ENCODE data around the gene PROX2. TPM values are rescaled to one million over a fixed set of nuclear protein-coding genes. Genes with fewer than 3 reads are reported as not detected.

PROX2 gene
- total RNA-seq: not detected in 2 replicates

GRCh38 chr14:74875941-74876913 is at the start of gene PROX2:
PROX2 (minus strand) TSS chr14:74876145; CDS start chr14:74863834, 12,311 bp downstream.

DNA sequence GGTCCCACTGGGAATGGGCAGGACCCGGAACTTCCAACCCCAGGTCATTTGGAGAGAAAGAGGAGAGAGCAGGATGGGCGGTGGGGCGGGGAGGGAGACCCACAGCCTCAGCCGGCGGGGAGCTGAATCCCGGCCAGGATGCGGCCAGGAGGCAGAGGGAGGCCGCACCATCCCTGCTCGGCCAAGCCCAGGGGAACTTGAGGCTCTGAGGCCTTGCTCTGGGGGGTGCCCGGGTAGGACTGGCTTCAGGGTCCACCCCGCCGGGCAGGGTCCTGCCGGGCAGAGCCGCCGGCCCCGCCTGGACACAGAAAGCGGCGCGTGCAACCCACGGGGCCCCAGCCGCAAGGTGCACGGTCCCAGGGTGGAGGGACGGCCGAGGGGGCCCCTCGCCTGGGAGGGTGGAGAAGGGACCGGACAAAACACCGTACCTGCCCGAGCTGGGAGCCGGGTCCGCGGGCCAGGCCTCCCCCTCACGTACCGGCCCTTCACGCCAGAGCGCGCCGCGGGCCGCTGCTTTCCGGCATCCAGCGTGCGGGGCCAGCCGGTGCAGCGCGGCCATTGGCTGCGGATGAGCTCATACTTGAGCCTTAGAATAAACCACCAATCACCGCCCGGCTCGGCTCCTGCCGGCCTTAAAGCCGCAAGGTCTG is 46.9 kb upstream of the PROX2 start, which contains the start of gene RPS6KL1:
TSS of gene RPS6KL1 (minus strand) at position 509 of the 650 bp plus-strand sequence. CDS start 1,719 bp downstream, outside the sequence.

DNA sequence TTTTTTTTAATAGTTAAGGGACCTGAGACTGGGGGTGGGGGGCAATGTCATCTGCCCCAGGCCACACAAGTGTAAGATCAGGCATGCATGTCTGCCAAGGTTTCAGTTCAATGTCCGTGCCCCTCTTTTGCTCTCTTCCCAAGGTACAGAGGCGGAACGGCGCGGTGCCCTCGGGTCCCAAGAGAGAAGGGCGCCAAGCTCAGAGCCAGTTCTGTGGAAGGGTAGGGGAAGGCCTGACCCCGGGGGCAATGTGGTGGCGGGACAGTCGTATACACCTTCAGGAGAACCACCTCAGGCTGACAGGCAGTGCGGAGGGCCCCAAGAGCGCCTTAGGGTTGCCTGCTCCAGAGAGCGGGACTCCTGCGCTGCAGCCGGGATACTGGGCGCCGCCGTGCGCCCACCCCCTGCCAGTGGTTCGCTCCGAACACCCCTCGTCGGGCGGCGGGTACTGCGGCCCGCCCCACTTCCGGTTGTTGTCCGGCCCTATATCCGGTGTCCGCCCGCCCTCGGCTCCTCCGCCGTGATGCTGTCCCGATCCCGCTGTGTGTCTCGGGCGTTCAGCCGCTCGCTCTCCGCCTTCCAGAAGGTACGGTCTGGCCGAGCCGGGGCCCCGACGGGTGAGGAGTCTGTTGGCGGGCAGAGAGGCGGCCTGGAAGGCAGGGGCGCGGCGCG is 5.6 kb upstream of the PROX2 start, which contains the start of gene DLST:
TSS of gene DLST (plus strand) at position 486 of the 672 bp plus-strand sequence. CDS start at position 524, 38 bp downstream.

Other genes starting within 250 kb of the PROX2 start
- 14.7 and 18.5 TPM in 2 replicates for gene AREL1, start 163.1 kb downstream of the PROX2 start, total RNA-seq
- 21.0 and 28.7 TPM in 2 replicates for gene FCF1, start 163.0 kb downstream of the PROX2 start, total RNA-seq
- gene YLPM1, start 112.8 kb downstream of the PROX2 start, total RNA-seq: 19.0 and 26.5 TPM in 2 replicates
- gene DLST, start 5.8 kb upstream of the PROX2 start, total RNA-seq: 53.6 and 58.9 TPM in 2 replicates
- under 0.01 and 0.47 TPM in 2 replicates for gene RPS6KL1, start 47.1 kb upstream of the PROX2 start, total RNA-seq
- 4.9 and 8.7 TPM in 2 replicates for gene PGF, start 79.5 kb upstream of the PROX2 start, total RNA-seq
- 29.8 and 48.1 TPM in 2 replicates for gene EIF2B2, start 126.8 kb upstream of the PROX2 start, total RNA-seq
- gene MLH3, start 175.3 kb upstream of the PROX2 start, total RNA-seq: 19.9 and 29.0 TPM in 2 replicates
- gene ACYP1, start 187.9 kb upstream of the PROX2 start, total RNA-seq: 22.4 and 23.5 TPM in 2 replicates
- gene ZC2HC1C, start 193.5 kb upstream of the PROX2 start, total RNA-seq: 1.4 and 1.5 TPM in 2 replicates

Data from bronchial smooth muscle cell (primary cell).